Stimulated activated CD8-positive, alpha-beta memory T cell treated with anti-CD3 and anti-CD28 coated beads, Interleukin-4, amount 100 ng/mL, for 48 hours (primary cell): ENCODE results near the gene PAX5.
"Not testable (repeated sequence)": the region's sequence is repeated elsewhere in the genome, so short reads cannot be mapped to it uniquely, and the experiment has no call there.

ENCODE experiments used
- DNase-seq: peaks from one replicate; pipeline ENCODE4 v3.0.0-alpha.2; 2020

Gene PAX5

DNA sequence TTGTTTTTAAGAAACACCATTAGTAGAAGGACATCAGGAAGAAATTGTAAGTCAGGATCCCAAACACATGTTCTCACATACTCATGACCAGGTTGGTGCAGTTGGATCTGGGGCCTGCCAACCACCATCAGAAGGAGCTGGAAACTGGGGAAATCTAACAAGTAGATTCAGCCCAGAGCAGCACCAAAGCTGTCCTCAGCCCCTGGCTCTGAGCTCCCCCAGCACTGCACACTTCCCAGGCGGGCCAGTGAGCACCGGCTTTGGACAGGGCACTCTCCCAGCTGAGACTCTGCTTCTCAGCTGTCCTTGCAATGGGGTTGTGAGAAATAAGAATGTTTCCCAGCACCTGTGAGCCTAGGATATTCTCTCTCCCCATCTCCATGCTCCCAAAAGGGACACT, 162.5 kb downstream of the PAX5 start:
- no peak for DNase-seq

DNA sequence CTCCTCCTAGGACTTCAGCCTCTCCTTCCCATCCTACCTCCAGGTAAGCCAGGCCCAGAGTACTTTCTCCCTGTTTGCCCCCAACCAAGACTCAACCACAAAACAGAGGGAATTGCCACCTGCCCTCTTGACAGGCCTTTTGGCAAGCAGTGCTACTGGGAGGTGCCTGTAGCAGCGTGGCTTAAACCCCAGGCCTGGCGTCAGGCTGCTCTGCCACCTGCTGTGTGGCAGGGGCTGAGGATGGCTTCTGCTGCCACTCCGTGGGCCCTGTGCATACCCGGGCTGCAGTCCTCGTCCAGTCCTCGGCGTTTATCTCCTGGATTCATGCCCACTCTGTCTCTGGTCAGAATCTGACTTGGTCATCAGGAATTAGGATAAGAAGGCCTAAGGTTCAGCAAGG, 163.1 kb downstream of the PAX5 start:
- DNase-seq = no peak

DNA sequence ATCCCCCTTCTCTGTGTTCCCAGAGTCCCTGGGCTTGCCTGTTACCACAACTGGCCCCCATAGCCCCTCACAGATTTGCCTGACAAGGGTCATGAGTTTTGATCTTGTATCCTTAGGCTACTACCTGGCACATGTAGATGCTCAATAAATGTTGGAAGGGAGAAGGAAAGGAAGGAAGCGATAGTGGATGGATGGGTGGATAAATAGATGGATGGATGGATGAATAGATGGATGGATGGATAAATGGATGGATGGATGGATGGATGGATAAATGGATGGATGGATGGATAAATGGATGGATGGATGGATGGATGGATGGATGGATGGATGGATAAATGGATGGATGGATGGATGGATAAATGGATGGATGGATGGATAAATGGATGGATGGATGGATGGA, 164.5 kb downstream of the PAX5 start:
- not testable (repeated sequence) for DNase-seq

DNA sequence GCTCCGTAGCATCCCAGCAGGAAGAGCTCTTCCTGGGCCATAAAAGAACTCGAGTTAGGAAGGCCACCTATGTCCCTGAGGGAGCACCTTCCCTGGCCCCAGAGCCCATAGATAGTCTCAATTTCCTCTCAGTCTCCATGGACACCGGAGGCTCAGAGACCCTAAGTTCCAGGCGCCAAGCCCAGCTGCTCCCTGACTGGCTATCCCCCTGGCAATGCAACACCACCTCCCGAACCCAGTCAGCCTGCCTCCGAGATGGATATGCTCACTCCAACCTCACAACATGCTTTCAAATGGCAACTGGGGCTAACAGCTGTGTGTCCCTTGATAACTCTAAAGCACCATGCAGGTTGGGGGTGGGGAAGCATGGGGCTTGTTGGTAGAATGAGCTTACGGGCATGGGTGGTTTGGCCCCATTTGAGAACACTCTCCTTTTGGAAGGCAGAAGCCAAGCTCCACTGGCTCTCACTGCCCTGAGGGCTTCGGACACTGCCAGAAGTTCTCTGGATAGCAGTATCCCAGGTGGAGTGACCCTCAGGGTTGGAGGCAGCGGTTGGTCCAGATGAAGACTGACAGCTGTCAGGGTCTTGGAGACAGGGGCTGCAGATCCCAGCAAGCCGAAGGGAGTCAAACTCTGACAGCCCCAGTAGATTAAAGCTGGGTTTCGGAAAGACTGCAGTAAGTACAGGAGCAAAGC, 165.3 kb downstream of the PAX5 start:
- DNase-seq = no peak

DNA sequence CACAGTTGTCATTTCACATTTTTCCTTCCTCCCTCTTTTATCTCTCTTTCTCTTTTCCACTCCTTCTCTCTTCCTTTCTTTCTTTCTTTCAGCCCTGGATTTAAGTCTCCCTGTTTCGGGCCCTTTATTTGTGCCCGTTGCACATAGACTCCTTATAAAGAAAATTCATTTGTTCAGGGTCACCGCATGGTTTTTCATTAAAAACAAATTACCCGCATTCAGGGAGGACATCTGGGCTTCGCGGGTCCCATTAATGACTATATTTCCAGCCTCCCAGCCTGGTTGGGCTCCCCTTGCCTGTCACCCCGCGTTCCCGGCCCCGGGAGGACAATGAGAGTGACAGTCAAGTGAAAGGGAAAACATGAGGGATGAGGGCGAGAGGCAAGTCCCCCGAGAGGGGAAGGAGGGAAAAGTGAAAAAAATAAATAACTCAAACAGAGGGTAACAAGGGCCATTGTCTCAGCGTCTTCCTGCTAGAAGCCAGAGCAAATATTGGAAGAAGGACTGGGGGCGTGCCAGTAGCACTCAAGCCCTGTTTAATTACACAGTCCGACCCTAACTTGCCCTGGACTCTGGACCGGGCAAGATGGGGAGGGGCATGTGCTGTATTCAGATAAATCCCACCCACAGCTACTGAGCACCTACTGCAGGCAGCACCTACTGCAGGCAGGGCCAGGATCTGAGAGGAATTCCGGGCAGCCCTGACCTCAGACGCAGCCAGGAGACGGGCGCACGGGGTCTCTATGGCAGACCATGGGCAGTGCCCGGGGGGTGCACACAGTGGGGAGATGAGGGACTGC, 166.2 kb downstream of the PAX5 start:
- no peak for DNase-seq

DNA sequence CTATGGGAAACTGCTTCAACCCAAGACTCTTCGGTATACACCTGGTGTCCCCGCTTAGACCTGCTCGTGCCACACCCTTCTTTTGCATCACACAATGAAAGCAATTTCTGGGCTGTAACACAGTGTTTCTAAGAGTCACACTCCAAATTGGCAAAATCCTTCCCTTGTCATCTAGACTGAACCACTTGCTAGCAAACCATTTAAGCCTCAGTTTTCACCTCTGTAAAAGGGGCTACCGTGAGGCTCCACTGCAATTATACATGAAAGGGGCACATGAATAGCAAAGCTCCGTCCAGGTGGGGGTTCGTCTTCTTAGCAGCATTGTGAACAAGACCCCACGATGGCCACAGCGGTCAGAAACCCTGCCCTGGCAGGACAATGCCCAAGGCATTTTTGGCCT, 166.8 kb downstream of the PAX5 start:
- no peak for DNase-seq

DNA sequence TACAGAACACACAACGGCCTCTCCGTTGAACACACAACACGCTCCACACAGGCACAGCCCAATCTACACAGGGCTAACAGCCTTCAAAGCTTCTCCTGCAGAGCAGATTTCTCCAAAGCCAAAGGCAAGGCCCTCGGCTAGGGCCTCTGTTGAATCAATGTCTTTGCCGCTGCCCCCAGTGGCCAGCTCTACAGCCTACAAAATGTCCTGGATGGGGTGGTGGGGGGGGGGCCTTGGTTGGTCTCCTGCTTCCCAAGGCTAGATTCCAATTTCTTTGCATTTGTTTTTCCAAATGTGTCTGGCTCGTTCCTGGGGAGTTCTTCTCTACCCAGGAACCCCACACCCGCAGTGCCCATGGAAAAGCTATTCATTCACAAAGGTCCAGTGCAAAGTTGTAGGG, 167.2 kb downstream of the PAX5 start:
- no peak for DNase-seq

DNA sequence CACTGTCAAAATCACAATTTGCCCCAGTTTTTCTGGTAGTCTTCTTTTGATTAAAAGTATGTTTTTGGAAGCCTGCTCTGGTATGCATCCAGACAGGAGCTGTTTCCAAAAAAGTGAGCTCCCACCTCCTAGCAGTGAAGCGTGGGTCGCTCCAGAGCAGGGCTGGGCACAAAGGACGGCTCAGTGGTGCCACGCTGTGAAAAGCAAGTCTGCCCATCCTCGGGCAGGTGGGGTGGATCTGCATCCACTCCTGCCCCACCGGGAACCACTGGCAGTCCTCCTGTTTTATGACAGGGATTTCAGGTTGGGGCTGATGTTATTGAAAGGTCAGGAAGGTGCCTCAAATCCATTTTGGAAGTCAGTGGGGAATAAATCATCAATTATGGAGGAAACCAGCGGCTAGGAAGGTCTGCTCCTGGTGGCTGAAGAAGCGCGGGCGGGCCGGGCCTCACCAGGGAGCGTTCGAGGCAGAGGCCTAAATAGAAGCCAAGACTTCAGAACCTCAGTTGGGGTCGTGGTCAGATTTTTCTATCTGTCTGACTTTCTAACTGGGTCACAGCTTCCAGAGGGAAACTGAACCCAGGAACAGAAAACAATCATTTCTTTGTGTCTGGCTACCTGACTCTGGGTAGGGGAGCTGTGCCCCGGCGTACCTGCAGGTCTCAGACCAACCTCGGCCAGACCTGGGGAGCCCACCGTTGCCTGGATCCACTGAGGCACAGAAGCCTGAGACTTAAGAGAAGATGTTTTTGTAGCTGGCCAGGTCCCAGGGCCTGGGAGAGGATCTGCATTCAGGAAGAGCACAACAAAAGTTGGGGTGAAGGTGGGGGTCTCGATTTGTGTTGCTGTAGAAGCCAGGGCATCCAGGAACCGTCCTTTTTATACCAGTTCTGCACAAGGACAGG, 168.1 kb downstream of the PAX5 start:
- no peak for DNase-seq

DNA sequence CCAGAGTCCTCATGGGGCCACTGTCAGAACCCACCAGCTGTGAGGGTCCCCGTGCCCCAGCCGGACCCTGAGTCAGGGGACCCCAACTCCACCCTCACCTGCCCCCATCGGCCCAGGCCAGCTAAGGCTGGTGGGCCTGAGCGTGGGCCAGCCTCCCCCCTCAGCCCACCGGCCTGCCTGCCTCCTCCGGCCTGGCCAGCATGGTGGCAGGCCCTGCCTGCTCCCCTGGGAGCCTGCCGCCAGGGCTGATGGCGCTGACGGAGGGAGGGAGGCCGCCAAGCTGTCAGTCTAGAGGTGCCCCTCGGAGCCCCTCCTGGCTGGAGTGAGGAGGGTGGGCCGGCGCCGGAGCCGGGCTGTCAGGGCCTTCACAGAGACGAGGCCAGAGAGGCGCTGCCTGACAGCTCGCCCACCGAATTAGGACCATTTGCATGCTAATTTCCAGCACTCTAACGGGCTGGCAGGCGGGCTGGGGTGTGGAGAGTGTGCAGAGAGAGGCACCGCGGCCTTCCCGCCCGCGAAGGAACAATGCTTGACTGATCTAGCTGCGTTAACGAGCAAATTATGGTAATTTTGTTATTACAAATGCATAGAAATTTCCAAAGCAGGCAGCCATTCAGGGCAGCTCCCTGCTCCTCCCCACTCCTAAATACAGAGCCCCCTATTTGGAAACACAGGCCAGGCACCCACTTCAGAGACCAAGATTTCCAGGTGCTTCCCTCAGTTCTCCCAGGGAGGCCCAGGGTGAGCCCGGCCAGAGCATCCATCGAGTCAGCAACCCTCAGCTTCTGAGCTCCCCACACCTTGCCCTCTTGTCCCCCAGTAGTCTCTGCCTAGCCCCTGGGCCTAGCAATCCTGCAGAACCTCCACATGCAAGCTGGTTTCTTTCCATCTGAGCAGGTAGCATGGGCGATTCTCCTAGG, 169.3 kb downstream of the PAX5 start:
- DNase-seq = no peak

DNA sequence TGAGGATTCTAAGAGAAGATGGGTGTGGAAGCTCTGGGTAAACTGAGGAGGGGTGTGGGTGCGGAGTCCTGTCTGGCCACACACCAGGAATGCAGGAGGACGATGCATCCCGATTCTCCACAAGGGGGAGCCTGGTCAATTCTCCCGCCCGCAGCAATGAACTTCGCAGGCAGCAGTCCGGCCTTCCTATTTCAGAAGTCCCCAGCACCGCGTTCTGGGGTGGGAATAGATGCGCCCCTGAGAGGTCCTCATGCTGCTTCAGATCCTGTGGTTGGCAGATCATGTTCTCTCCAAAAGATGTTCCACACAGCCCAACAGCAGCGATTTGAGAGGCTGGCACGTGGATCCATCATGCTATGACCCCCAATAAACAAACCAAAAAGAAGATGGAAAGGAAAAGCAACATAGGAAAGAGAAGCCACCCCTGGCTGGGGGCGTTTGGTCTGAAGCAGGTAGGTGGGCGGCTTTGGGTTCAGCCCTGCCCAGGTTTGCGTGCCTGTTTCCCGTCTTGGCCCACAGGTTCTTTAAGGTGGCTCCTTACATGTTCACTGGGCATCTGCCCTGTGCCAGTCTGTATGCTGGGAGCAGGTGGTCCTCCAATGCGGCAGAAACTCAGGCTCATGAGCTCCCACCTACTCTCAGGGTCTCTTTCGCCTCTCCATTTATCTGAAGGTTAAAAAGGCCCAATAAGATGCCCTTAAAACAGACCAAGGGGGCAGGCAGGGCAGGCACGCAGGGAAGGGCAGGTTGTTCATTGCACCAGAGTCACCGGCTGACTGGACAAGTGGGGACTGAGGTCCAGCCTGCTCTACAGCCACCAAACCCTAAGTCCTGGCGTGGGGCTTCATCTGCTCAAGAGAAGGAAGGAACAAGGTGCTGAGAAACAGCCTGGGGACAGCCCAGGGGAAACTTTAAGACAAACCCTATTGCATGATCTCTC, 171.6 kb downstream of the PAX5 start:
- peak; percentile 46 for DNase-seq

DNA sequence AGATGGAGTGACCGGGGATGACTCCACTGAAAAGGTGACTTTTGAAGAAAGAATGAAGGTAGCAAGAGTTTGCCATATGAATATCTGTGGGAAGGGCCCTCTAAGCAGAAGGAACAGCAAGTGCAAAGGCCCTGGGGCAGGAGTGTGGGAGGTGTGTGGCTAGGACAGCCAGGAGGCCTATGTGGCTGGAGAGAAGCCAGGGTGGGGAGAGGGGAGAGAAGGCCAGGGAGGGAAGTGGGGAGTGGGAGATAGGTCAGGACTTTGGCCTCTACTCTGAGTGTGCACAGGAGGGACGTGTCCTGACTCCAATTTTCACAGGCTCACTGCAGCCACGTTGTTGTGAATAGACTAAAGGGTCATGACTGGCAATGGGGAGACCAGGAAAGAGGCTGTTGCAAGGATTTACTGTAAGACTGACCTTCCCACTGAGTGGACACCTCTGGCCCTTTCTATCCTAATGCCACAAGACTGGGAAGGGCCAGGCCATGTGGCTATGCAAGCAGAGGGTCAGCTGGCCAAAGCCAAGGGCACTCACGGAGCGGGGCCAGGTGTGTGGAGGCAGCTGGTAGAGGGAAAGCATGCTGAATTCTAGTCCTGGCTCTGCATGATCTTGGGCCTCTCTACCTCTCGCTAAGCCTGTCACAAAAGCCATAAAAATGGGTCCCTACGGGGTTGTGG, 172.4 kb downstream of the PAX5 start:
- no peak for DNase-seq

DNA sequence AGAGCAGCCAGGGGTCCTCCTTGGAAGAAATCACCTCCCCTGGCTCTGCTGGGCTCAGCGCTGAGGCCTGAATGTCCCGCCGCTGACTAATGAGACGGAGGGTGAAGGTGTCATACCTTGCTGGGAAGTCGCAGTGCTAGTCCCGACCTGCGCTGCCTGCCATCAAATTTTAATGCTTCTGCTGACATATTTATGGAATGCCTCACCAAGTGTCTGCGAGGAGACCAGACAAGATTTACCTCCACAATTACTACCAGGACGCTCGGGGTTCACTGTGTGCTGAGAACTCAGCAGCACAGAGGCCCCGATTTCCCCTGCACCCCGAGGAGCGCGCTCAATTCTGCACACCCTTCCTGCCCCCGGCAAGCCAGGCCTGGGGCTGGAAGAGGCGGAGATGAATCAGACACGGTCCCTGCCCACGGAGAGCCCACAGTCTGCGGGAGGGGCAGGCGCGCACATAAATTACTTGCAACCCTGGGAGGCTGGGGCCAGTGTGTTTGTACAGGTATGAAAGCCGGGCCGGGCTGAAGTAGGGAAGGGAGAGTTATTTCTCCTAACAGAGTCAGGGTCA, 175.2 kb downstream of the PAX5 start:
- no peak for DNase-seq

DNA sequence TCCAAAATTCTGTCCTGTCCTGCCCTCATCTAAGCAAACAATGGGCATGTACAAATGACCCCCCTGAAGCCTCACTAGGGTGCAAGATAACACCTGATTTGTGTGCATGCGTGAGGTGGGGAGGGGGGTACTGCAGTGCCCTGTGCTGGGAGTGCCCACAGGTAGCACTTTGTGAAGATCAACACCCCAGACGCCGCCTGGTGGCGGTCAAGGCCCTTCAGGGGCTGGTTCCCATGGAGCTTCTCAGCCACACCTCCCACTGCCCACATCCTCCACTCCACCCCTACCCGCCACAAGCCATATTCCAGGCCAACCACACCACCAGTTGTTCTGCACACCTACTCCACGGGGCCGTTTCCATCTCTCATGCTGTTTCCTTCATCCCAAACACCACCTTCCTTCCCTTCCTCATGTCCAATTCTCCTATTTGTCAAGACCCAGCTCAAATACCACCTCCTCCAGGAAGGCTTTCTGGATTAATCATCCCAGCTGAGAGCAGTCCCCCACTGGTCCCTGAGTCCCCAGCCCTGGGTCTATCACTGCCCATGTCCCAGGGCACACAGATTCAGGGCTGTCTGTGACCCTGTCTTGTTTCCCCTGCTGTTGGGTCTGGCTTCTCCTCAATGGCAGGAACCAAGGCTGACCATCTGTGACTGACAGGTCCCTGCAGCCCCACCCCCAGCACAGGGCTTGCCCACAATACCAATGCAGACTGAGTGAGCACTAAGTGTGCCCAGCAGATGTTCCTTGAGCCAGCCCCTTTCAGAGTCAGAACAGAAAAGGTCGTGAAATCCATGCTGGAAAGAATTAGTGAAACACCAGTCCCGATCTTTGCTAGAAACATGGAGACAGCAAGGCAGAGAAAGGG, 178.4 kb downstream of the PAX5 start:
- peak; percentile 64 for DNase-seq

DNA sequence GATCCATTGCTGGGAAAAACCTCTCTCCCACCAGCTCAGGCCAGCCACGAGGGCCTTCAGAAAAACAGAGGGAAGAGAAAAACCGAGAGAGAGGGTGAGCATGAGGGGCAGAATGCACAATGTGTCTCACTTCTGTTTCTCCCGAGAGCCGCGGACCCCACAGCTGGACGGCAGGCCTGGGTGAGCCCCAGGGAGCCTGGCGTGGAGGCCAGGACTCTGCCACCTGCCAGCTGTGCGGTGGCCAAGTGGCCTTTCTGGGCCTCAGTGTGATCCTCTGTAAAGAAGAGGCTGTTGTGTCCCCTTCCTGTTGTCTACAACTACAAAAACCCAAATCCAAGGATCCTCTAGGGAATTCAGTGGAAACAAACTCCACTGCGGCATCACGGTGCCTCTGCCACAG, 179.3 kb downstream of the PAX5 start:
- DNase-seq = no peak

DNA sequence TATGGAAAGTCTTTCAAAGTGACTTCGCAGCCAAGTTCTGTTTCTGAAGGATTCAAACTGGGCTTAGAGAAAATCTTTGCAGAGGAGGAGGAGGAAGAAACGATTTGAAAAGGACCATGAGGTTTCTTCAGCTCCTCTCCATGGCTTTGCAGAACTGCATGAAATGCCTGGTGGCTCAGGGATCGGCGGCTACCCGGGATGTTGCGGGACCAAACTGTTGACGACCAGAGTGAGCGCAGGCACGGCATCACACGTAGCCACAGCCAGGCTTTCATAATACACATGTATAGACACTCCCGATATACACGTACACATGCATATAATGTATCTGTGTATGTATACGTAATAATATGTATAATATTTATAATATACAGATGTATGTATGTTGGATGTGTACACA, 180.0 kb downstream of the PAX5 start:
- DNase-seq = no peak

DNA sequence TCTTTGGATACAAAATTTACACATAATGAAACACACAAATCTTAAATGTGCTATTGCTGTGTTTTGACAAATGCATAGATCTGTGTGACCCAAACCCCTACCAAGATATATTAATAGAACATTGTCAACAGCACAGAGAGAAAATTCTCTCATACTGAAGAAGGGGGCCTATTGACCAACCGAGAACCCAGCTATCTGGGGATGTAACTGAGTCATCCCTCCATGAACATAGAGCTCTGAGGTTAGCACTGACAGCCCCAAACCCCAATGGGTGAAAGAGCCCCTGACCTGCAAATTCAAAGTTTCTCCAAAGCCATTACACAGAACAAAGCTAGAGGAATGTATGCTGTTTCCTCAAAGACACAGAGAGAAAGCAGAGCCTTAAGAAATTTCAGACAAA, 180.8 kb downstream of the PAX5 start:
- DNase-seq = no peak

DNA sequence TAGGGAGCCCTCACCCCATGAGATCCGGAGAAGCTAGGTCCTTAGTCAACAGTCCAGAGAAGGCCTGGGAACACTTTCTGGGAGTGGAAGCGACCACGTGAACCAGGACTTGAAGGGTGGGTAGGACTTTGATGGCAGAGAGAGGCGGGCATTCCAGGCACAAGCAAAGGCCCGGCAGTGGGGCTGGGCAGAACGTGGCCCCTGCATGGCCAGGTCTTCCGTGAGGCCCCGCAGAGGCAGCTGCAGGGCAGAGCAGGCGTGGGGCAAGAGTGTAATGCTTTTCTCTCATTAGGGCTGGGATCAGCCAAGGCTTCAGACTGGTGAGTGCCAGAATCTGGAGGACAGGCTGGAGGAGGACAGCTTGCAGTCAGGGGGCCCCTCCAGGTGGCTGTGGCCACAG, 184.1 kb downstream of the PAX5 start:
- DNase-seq = no peak

DNA sequence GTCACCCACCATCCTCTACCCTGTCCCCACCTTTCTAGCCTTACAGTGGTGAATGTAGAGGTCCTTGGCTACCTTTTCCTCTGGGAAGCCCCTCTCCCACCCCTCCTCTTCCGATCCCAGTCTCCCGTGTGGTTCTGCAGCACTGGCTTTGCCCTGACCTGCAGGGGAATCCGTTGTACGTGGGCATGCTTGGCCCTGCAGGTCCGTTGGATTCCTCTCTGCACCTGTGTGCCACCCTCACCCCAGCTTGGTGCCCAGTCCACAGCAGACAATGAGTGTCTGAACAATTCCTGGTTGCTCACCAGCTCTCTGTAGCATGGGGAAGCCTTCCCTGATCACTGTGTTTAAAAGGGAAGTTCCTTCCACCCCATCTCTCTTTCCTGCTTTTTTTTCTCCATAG, 185.1 kb downstream of the PAX5 start:
- DNase-seq = no peak
